Kidney (tissue), 14 donors: ENCODE data around the gene DUSP22. TPM values are rescaled to one million over a fixed set of nuclear protein-coding genes. Genes with fewer than 3 reads are reported as not detected.
A peak's percentile ranks its signal among the peaks of the same experiment; 100 is the strongest.

ENCODE experiments used
- DNase-seq, 5 donors: peaks; one replicate each; pipeline ENCODE4 v3.0.0-alpha.2; 2013 to 2020
- FAIRE-seq: peaks from 2 replicates; lab custom pipeline; 2012; peaks lifted over from hg19 to GRCh38; lab: Jason Lieb, UNC
- H3K27ac ChIP-seq, 2 donors: one replicate each; pipeline ENCODE4 v1.7.0; 2013; ENCODE audit warnings: low read depth in 2 of 2, low read length in 2 of 2, inconsistent platforms in 1 of 2
- H3K27me3 ChIP-seq: one replicate; pipeline ENCODE4 v1.7.1; 2013; ENCODE audit warnings: low read length, inconsistent platforms; ENCODE audit not compliant: control insufficient read depth, insufficient read depth
- H3K36me3 ChIP-seq, 3 donors: one replicate each; pipeline versions ENCODE4 v1.7.0 to v1.7.1; 2013; ENCODE audit warnings: low read length in 3 of 3, control low read depth in 1 of 3, inconsistent platforms in 1 of 3; ENCODE audit not compliant: insufficient read depth in 3 of 3, control insufficient read depth in 2 of 3
- H3K4me1 ChIP-seq, 3 donors: one replicate each; pipeline versions ENCODE4 v1.7.0 to v1.7.1; 2013; ENCODE audit warnings: low read length in 3 of 3, inconsistent platforms in 1 of 3, low read depth in 1 of 3; ENCODE audit not compliant: control insufficient read depth in 2 of 3, insufficient read depth in 2 of 3
- H3K4me3 ChIP-seq, 3 donors: one replicate each; pipeline versions ENCODE4 v1.7.0 to v1.8.1; 2013; ENCODE audit warnings: low read length in 3 of 3, control low read depth in 1 of 3, inconsistent platforms in 1 of 3
- H3K9ac ChIP-seq, 3 donors: one replicate each; pipeline versions ENCODE4 v1.7.0 to v1.7.1; 2013; ENCODE audit warnings: low read length in 3 of 3, control low read depth in 1 of 3, inconsistent platforms in 1 of 3
- H3K9me3 ChIP-seq, 3 donors: one replicate each; pipeline versions ENCODE4 v1.7.0 to v1.7.1; 2013; ENCODE audit warnings: low read length in 3 of 3, control low read depth in 1 of 3, inconsistent platforms in 1 of 3; ENCODE audit not compliant: control insufficient read depth in 2 of 3, insufficient read depth in 1 of 3
- intact Hi-C: fragments of 100-400 bp; cut with DNase I; formaldehyde crosslinking; loops from one replicate; pipeline ENCODE4 v1.11.1; 2022
- polyA plus RNA-seq: library from polyadenylated mRNA; stranded (reverse); fragments of 350-450 nt; fragmentation: Illumina TruSeq; extraction: RNeasy Lipid Tissue Mini Kit (QIAGEN cat#74804); gene quantifications from one replicate; pipeline ENCODE4 v1.2.3, GENCODE V29; 2014; ENCODE audit warnings: low read depth, low replicate concordance; ENCODE audit not compliant: insufficient read depth
- total RNA-seq: library from RNA; stranded (reverse); fragmentation: NEBNext Ultra II Directional; extraction: Animal tissue kit (Norgen Biotek cat#: 25700); gene quantifications from one replicate; pipeline ENCODE4 v1.2.1, GENCODE V29; 2021
- TF ChIP-seq, protein P1 (sequence below): IDR thresholded peaks from 3 replicates; pipeline ENCODE4 v1.5.1; 2012; ENCODE audit warnings: mild to moderate bottlenecking, moderate library complexity, borderline replicate concordance; ENCODE audit not compliant: insufficient read depth; ENCODE audit errors: extremely low read depth
- donor health status: control.
- donor health status: control.
- donor health status: control.
- donor health status: control.
- donor health status: control.
- donor health status: DM: yes; HTN: yes; CAD: no.
- donor health status: Normal renal cell carcinoma (clear cell type).

Gene DUSP22
- total and polyA plus RNA-seq, 2 donors from 2014 or later: 24.0 to 60.7 TPM

DNA sequence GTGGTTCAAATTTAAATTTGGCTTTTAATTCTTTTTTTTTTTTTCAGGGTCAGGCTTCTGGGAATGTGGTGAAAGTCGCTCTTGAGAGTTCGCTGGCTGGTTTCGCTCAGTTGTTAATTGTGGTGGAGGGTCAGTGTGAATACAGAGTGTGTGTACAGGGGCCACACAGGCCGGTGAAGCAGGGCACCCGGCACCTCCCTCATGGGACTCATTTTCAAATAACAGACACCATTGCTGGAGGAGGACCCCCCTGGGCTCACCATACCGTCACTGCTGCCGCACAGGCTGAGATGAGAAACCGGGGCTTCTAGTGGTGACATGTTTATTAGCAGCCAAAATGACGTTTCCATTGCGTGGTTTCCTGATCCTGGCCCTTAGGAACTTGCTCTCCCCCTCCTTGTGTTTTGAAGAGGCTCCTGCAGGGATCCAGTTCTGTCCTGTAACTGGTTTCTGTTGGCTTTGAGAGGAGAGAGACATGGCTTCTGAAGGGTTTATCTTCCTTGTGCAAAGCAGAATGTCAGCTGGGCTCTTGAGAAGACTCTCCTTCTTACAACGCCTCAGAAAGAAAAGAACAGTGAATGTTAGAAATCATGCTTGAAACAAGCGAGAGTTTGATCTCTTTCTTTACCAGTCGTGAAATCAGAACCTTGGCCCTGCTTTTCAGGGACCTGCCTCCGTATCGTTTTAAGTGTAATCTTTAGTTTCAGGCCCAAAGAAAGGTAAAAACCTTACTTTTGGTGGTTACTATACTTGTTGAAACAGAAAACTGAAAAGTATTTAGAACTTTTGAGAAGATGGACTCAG is 37.8 kb downstream of the DUSP22 start:
- peak in 3 of 5 donors; percentile 52 to 93 (median 75) for DNase-seq
- TF ChIP-seq, protein P1, sequence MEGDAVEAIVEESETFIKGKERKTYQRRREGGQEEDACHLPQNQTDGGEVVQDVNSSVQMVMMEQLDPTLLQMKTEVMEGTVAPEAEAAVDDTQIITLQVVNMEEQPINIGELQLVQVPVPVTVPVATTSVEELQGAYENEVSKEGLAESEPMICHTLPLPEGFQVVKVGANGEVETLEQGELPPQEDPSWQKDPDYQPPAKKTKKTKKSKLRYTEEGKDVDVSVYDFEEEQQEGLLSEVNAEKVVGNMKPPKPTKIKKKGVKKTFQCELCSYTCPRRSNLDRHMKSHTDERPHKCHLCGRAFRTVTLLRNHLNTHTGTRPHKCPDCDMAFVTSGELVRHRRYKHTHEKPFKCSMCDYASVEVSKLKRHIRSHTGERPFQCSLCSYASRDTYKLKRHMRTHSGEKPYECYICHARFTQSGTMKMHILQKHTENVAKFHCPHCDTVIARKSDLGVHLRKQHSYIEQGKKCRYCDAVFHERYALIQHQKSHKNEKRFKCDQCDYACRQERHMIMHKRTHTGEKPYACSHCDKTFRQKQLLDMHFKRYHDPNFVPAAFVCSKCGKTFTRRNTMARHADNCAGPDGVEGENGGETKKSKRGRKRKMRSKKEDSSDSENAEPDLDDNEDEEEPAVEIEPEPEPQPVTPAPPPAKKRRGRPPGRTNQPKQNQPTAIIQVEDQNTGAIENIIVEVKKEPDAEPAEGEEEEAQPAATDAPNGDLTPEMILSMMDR: no peak
- FAIRE-seq: no peak
- no peak overlapping the region for H3K27ac ChIP-seq
- no peak overlapping the region for H3K9ac ChIP-seq
- intact Hi-C loops: no loop called here
- peaks cover 0 to 3% (median 0%) of the 10 kb centered on the region in 3 donors for H3K4me1 ChIP-seq
- H3K9me3 ChIP-seq: no peaks in the 10 kb centered on the region
- peak overlapping the region in 1 of 3 donors; percentile 8 for H3K4me3 ChIP-seq
- H3K36me3 ChIP-seq: no peaks in the 10 kb centered on the region
- H3K27me3 ChIP-seq: no peaks in the 10 kb centered on the region

DNA sequence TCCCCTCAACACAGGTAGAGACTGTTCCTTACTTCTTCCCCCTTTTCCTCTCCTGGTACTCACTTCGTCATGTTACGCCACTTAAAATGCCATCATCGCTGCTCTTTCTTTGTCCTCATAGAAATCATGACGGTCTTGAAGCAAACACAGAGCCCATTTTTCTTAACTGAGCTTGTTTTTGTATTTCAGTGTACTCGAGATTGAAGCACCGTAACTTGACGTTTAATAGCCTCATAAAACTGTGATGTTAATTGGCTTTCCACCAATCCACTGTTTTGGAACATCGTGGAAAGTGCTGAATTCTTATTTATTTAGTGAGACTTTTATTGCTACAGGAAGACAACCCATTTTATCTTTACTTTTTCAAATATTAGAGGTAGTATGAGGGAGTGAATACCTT is 38.7 kb downstream of the DUSP22 start:
- H3K36me3 ChIP-seq: no peaks in the 10 kb centered on the region
- no peaks in the 10 kb centered on the region for H3K27me3 ChIP-seq
- TF ChIP-seq, protein P1: no peak
- no peak overlapping the region for H3K9ac ChIP-seq
- FAIRE-seq: no peak
- H3K4me1 ChIP-seq: peaks cover 0 to 3% (median 0%) of the 10 kb centered on the region in 3 donors
- no peak overlapping the region for H3K4me3 ChIP-seq
- DNase-seq: peak in 2 of 5 donors; percentile 50 to 69
- intact Hi-C loops: no loop called here
- H3K9me3 ChIP-seq: no peaks in the 10 kb centered on the region
- H3K27ac ChIP-seq: no peak overlapping the region

DNA sequence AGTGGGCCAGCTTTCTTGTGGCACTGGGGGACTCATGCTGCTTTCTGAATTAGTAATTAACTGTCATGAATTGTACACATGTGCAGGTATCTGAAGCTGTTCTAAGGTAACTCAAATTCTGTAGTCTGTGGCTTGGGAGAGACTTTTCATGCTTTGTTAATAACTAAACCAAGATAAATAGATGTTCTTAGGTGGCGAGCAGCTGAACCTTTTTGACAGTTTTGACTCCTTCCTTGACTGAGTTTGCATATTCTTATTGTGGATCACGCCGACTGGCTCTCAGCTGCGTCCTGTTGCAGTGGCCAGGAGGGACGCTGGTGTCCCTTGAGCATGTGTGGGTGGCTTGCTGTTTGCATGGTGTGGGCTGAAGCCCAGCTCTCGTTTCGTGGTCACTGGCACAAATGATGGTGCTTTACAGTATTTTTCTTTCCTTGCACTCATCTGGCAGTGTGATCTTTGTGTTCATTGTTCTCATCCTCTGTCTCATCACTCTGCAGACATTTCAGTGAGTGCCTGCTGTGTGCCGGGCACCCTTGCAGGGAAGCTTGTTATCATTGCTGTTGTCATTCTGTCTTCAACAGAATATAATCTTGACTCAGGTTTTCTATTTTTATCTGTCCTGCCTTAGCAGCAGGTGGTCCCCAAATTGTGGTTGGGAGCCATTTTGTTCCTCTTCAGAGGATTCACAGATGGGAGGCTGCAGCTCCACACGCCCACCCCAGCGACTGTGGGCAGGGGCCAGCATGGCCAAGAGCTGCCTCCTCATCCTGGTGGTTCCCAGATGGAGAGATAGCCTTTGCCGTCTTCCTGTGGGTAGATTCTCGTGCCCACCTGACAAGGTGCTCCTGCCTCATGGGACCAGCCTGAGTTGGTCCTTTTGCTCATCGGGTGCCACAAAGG is 39.6 kb downstream of the DUSP22 start:
- Histone ChIP-seq H3K9me3 (no peaks in the 10 kb centered on the region), H3K36me3 (no peaks in the 10 kb centered on the region), H3K27ac (no peak overlapping the region), H3K4me1 (peaks cover 0 to 3% (median 0%) of the 10 kb centered on the region in 3 donors), H3K9ac (no peak overlapping the region), H3K4me3 (no peak overlapping the region), H3K27me3 (no peaks in the 10 kb centered on the region)
- FAIRE-seq: no peak
- TF ChIP-seq, protein P1: no peak
- no peak for DNase-seq
- intact Hi-C loops: no loop called here
